ENCODE measurements around the gene THAP3.

Gene THAP3

DNA sequence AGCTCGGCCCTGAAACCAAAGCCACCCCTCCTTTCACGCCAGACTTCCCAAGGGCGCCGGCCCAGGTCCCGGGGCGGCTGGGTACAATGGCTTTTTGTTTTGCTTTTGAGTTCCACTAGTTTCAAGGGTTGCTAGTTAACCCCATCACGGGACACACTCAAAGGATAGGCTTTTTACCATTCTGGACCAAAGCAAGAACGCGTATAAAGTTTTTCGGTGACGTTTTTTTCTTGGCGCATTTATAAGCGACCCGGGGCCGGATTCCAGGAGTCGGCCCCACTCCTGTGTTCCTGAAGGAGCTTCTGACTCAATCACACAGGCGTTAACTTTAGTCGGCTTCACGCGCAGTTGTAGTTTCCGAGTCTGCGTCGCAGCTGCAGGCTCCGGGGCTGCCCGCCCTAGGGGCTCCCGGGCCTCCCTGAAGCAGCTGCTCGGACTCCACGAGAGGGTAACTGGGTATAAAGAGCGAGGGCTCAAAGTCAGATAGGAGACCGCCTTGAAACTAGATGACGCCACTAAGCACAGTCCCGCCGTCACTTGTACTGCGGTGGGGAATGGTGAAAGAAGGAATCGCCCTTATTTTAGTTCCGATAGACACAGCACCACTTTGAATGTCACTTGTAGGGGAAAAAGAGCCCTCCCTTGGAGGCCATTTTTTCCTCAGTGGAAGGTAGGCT, 21.3 kb upstream of the THAP3 start:
- peak; percentile 61 for DNase-seq (ENCODE audit: low spot score)
- TF ChIP-seq, protein P1, sequence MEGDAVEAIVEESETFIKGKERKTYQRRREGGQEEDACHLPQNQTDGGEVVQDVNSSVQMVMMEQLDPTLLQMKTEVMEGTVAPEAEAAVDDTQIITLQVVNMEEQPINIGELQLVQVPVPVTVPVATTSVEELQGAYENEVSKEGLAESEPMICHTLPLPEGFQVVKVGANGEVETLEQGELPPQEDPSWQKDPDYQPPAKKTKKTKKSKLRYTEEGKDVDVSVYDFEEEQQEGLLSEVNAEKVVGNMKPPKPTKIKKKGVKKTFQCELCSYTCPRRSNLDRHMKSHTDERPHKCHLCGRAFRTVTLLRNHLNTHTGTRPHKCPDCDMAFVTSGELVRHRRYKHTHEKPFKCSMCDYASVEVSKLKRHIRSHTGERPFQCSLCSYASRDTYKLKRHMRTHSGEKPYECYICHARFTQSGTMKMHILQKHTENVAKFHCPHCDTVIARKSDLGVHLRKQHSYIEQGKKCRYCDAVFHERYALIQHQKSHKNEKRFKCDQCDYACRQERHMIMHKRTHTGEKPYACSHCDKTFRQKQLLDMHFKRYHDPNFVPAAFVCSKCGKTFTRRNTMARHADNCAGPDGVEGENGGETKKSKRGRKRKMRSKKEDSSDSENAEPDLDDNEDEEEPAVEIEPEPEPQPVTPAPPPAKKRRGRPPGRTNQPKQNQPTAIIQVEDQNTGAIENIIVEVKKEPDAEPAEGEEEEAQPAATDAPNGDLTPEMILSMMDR (IDR thresholded peaks at IDR 0.05; ENCODE audit: extremely low read depth, missing control alignments), result no peak

GRCh38 chr1:6603915-6604558, 20.6 kb upstream of the THAP3 start:
- TF ChIP-seq, protein P1 (IDR thresholded peaks at IDR 0.05; ENCODE audit: extremely low read depth, missing control alignments), result no peak
- DNase-seq (ENCODE audit: low spot score), result no peak

- no peak for DNase-seq (ENCODE audit: low spot score)
- TF ChIP-seq, protein P1 (IDR thresholded peaks at IDR 0.05; ENCODE audit: extremely low read depth, missing control alignments), result no peak
Measured at GRCh38 chr1:6612641-6613360, 11.9 kb upstream of the THAP3 start.

DNA sequence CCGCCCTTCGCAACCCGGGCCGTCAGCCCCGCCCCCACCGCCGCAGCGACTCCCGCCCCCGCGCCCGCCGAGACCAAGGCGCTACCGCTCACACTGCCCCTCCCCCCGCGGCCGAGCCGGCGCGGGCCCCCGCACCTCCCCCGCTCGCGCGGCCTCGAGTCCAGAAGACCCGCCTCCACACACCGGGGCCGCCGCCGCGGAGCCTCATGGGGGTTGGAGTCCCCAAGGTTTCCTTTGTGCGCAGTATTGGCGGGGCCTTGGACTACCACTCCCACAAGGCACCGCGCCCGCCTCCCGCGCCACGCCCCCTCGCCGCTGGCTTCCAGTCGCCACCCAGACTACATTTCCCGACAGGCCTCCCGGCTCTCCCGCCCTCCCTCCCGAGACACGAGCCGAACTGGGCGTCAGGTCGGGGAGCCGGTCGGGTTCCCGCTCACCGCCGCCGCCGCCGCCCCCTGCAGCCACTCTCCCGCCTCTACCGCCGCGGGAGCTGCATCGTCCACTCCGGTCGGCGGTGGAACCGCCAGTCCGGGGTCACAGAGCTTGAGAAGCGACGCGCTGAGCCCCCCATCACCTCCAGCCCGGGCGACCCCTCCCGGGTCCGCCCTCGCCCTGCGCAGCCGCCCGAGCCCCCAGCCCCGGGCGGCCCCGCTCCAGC, 11.2 kb upstream of the THAP3 start, which contains the start of gene PHF13:
PHF13 (plus strand) TSS at position 371 of the 658 bp plus-strand sequence. CDS start 336 bp downstream, outside the sequence.
- TF ChIP-seq, protein P1 (IDR thresholded peaks at IDR 0.05; ENCODE audit: extremely low read depth, missing control alignments), result no peak

GRCh38 chr1:6614019-6614928, 10.4 kb upstream of the THAP3 start:
- DNase-seq (ENCODE audit: low spot score), result peak; percentile 94
- TF ChIP-seq, protein P1 (IDR thresholded peaks at IDR 0.05; ENCODE audit: extremely low read depth, missing control alignments), result no peak

More for the DNA sequence above, 11.2 kb upstream of the THAP3 start, which contains the start of gene PHF13:
- peak; percentile 100 for DNase-seq (ENCODE audit: low spot score)

GRCh38 chr1:6614929-6615785, 9.5 kb upstream of the THAP3 start:
- TF ChIP-seq, protein P1 (IDR thresholded peaks at IDR 0.05; ENCODE audit: extremely low read depth, missing control alignments), result no peak
- no peak for DNase-seq (ENCODE audit: low spot score)
